ENCODE data around the gene CD63. TPM values are rescaled to one million over a fixed set of nuclear protein-coding genes. Genes with fewer than 3 reads are reported as not detected.

The CD63 gene
- total and polyA plus RNA-seq, 2 of the 13 experiments (the other 11 are each of a cell fraction or from before 2014, with no cell fraction given) = 234 to 277 TPM

- peak; percentile 95 for TF ChIP-seq PHF21A (CRISPR knock-in tag; IDR thresholded peaks at IDR 0.05)
- TF ChIP-seq ARID2 (CRISPR knock-in tag; IDR thresholded peaks at IDR 0.05; ENCODE audit: borderline replicate concordance) = peak; percentile 44; the same call in 1 of the 2 replicates
- TF ChIP-seq ZNF780A (CRISPR knock-in tag; IDR thresholded peaks at IDR 0.05) = no peak
- no peak for TF ChIP-seq AFF4 (CRISPR knock-in tag; IDR thresholded peaks at IDR 0.05)
- TF ChIP-seq HNRNPH1 (optimal IDR thresholded peaks at IDR 0.05; ENCODE audit: low read depth, low read length) = no peak
- no peak for TF ChIP-seq MAZ (IDR thresholded peaks at IDR 0.05; ENCODE audit: borderline replicate concordance, low read depth, low read length)
- TF ChIP-seq MAZ (CRISPR knock-in tag; IDR thresholded peaks at IDR 0.05; ENCODE audit: low read depth) = no peak; the same call in 1 of the 2 replicates
- TF ChIP-seq ZNF24 (IDR thresholded peaks at IDR 0.05) = no peak
- no peak for TF ChIP-seq ZNF75D (CRISPR knock-in tag; IDR thresholded peaks at IDR 0.05; ENCODE audit: borderline replicate concordance)
- no peak for TF ChIP-seq ZNF563 (CRISPR knock-in tag; IDR thresholded peaks at IDR 0.05)
- no peak for TF ChIP-seq ZNF451 (CRISPR knock-in tag; IDR thresholded peaks at IDR 0.05)
- no peak for TF ChIP-seq RBM22 (optimal IDR thresholded peaks at IDR 0.05; ENCODE audit: low read length)
- peak; percentile 84 for TF ChIP-seq HDAC2 (CRISPR knock-in tag; IDR thresholded peaks at IDR 0.05)
- TF ChIP-seq MAX (IDR thresholded peaks at IDR 0.05) = peak; percentile 58
- no peak for TF ChIP-seq RFXAP (CRISPR knock-in tag; IDR thresholded peaks at IDR 0.05; ENCODE audit: borderline replicate concordance)
- TF ChIP-seq E2F5 (CRISPR knock-in tag; conservative IDR thresholded peaks at IDR 0.05) = no peak
- TF ChIP-seq ZNF10 (CRISPR knock-in tag; IDR thresholded peaks at IDR 0.05; ENCODE audit: borderline replicate concordance, low read depth) = no peak
- TF ChIP-seq XRCC5 (optimal IDR thresholded peaks at IDR 0.05; ENCODE audit: low read length) = peak; percentile 94
- no peak; the same call in none of the 2 replicates for TF ChIP-seq ZNF891 (CRISPR knock-in tag; IDR thresholded peaks at IDR 0.05)
- TF ChIP-seq ZNF205 (CRISPR knock-in tag; IDR thresholded peaks at IDR 0.05) = no peak
- no peak for TF ChIP-seq U2AF2 (IDR thresholded peaks at IDR 0.05; ENCODE audit: low read depth, low read length)
- no peak for TF ChIP-seq KLF12 (CRISPR knock-in tag; IDR thresholded peaks at IDR 0.05; ENCODE audit: borderline replicate concordance)
Observed at GRCh38 chr12:55681142-55682077, 47.4 kb downstream of the CD63 start (continued).

All from HepG2 (cell line).